GM19324 (cell line): ENCODE data around the gene SRGAP1.
"Not testable (repeated sequence)": the region's sequence is repeated elsewhere in the genome, so short reads cannot be mapped to it uniquely, and the experiment has no call there.

ENCODE experiments used
- ATAC-seq: cut with Tn5 transposase; IDR thresholded peaks from one replicate; pipeline ENCODE4 v1.9.1; 2021; ENCODE audit warnings: mild to moderate bottlenecking, moderate library complexity; ENCODE audit not compliant: unreplicated experiment, low FRiP score

Gene SRGAP1

DNA sequence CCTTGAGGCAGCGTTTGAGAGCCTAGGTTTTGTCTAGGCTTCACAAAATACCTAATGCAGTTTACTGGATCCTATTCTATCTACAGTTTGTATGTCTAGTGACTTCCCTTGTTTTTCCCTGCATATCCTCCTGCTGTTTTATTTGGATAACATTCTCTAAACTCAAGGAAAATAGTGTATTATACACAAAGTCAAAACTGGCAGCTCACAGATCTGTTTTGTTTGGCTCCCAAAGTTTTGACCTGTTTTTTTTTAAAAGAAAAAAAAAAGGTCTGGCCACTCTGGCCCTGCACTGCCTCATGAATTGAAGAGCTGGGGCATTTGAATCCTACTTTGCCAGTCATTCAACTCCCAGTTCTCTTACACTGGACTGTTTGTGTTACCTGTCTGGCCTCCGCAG lies 222.3 kb downstream of the SRGAP1 start:
- ATAC-seq: no peak

DNA sequence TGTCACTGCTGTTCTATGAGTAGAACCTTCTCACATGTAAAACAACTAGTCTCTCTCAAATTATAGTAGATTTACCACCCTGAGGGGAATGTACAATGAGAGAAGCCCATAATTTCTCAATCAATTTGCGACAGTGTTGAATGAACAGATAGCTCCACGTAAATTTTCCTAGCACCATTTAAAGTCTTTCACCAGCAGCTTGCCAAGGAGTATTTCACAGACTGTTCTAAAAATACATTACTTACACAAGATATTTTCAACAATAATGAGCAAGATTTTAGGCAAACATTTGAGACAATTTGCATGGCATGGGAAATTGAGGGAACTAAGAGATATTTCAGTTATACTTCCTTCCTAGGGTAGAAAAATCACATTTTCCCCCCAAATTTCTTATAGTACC lies 226.0 kb downstream of the SRGAP1 start:
- ATAC-seq: no peak

DNA sequence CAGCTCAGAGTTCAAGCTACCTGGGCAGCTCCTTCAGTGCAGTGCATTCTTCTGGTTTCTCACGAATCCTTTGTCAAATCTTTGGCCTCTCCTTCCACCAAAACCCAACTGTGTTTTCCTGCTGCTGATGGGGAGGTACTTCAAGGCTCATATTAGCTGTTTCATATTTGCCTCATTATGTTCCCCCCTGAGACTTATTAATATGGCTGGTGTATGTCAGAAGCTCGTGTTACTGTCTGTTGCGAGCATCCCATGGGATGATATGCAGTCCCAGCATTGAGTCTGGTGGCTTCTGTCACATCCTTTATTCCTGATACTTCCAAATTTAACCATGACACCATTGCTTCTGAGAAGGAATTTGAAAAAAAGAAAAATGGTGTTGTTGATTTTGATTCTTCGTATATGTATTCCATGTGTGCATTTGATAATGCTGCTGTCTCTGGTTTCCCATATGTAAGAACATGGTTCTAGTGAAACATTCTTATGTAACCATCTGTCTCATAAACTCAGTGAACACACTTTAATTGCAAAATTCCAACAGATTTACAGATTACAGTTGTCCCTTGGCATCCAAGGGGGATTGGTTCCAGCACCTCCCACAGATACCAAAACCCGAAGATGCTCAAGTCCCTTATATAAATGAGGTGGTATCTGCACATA lies 228.5 kb downstream of the SRGAP1 start:
- ATAC-seq: no peak

DNA sequence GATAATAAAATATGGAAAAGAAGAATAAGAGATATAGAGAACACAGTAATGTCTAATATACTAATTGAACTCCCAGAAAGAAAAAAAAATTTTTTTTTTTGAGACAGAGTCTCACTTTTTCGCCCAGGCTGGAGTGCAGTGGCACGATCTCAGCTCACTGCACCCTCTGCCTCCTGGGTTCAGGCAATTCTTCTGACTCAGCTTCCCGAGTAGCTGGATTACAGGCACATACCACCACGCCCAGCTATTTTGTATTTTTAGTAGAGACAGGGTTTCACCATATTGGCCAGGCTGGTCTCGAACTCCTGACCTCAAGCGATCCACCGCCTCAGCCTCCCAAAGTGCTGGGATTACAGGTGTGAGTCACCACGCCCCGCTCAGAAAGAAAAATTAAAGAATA lies 232.1 kb downstream of the SRGAP1 start:
- ATAC-seq: not testable (repeated sequence)

DNA sequence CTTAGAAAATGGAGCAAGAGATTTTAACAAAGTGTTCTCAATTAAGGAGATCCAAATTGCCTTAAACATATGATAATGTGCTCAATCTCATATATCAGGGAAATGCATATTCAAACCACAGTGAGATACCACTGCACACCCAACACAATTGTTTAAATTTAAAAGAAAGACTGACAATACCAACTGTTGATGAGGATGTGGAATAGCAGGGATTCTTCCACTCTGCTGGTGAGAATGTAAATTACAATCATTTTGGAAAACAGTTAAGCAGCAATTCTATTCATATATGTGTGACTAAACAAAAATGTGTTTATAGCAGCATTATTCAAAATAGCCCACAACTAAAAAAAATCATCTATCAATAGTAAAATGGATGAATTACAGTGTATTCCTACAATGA lies 233.4 kb downstream of the SRGAP1 start:
- no peak for ATAC-seq

DNA sequence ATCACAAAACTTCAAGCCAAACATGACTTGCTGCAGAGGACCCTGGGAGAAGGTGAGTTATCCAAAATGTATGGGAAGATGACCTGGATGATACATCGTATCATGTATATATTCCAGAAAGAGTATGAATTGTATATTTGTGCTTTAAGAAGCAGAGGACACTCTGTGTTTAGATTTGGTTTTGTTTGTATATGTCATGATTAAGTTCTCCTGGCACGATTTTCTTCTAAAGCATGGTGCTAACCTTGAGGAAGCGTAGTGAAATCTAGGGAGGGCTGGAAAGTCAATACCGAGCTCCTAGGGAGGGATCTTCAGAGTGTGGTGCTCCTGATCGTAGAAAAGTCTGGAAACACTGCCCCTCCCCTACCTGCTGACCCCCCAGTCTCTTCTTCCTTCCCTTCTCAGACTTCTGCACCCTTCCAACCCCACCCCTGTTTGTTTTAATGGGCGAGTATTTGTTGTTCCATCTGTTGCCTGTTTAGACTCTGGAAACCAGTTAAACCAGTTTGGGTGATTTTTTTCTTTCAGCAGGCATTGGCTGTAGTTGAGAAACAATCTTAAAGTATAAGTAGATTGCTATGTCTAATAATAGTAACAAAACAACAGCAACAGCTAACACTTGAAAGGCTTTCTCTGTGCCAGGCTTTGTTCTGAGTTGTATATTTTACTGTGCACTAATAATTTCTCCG lies 236.0 kb downstream of the SRGAP1 start:
- no peak for ATAC-seq

DNA sequence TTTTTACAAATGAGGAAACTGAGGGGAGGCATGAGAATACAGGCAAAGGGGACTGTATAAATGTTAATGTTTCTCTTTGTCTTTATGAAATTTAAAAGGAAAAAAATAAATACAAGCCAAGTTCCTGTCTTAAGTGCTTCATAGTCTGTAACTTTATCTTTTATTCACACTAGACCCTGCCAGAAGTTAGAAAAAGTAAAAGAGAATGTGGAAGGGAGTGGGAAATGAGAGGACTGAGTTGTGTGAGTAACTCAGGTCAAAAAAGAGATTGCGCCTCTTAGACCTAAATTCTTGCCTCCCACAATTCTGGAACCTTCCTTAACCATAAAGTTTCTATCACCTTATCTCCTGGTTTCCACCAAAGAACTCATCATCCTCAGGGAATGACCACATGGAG lies 236.5 kb downstream of the SRGAP1 start:
- no peak for ATAC-seq

DNA sequence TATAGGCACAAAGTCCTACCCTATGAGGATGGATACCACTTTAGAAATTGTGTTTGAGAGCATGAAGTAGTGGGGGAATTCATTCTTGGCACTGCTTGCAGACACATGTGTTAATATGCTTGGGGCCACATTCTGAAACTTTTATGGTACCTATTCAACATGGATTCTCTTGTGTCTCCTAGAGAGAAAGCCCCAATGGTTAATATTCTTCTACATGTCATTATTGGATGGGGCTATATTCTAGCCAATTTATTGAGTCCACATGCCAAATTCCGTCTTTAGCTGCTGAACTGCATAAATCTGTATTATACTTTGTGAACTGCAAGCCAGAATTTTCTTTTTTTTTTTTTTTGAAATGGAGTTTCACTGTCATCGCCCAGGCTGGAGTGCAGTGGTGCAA lies 237.6 kb downstream of the SRGAP1 start:
- no peak for ATAC-seq

DNA sequence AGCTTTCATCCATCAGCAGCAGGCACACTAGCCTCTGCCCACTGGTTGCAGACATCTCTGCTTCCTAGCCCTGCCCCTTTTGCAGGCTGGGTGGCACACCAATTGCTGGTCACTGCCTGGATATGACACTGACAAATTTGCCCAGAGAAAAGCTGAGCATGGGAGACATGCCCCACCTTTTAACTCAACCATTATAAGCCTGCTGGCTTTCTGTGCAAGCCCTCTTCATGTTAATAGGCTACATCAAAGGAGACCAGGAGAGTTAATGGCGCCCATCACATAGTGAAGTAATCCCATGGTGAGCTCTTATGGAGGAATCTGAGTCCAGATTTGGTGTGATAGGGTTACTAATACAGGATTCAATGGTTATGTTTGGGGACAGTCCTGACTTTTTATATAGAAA lies 238.4 kb downstream of the SRGAP1 start:
- ATAC-seq: no peak

DNA sequence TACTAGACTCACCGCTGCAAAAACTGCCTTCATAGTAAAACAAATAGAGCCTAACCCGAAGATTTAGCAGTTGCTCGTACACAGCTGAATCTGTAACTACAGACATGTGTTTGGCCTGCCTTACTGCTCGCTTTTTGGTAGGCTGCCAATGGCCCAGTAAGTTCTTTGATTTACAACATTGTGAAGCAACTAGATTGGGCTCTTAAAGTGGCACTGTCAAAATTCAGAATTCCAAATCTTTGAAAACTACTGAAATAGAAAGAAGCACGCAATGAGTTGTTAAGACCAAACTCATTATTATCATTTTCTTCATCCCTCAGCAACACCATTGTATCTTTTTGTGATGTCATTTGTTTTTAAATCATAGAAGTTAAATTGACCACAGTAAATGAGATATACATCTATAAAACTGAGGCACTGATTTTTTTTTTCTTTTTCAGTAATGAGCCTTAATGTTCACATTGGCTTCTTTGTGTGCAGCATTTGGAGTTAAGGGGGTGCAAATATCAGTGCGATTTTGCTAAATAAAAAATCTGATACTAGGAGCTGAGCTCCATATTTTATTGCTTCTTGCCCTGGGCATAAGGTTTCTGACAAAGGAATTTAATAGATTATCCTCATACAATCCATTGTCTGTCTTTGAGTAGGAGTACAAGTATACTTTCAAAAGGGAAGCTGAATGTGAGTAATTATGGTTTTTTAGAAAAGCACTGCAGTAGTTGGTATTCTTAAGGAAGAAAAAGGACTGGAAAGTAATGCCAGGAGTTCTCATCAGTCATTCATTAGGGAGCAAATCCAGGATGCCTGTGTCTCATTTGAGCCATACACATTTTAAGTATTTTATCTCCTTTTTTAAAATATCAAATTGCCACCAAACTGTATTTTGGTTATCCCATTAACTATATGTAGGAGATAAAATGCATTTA lies 239.0 kb downstream of the SRGAP1 start:
- no peak for ATAC-seq

DNA sequence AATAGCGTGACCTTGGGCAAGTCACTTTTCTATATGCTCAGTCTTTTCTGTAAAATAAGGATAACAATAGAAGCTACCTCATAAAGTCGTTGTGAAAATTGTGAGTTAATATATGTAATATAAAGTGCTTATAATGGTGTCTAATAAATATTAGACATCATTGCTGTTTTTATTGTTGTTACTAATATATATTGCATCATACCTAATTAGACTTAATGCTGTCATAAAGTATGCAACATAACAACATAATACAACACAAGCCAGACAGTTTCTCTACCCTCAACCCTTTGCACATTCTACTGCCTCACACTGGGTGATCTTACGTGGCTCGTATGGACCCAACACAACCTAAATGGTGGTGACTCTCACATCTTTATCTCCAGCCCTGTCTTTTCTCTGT lies 240.7 kb downstream of the SRGAP1 start:
- ATAC-seq: no peak

DNA sequence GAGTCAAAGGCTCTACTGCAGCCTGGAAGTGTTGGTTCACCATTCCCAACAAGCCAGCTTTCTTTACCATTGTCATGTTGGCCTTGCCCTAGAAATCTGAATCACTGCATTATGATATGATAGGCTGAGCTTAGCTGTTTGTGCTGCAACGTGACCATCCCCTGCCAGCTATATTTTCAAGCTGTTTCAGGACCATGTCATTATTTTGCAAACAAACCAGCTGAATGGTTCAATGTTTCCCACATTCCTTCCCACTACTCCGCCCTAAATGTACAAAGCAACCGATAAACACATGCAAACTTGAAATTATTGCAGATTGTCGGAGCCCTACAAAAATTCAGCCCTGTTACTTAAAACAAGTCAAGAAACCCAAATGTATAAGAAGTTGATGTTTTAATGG lies 241.5 kb downstream of the SRGAP1 start:
- no peak for ATAC-seq

DNA sequence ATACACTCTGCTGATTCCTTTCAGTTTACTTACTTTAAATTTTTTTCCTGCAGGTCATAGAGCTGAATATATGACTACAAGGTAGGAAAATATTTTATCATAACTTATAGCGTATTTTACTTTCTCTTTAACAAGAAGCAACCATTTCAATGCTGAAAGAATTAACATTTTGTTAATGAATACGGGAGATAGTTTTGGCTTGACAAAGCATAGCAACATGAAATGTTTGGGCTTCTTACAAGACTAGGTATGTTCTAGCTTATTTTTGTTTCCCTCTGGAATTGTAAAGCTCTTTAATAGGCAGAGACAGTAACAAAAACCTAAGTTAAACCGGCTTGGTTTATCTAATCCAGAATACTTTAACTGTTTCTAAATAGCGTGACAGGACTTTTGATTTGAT lies 242.4 kb downstream of the SRGAP1 start:
- no peak for ATAC-seq

DNA sequence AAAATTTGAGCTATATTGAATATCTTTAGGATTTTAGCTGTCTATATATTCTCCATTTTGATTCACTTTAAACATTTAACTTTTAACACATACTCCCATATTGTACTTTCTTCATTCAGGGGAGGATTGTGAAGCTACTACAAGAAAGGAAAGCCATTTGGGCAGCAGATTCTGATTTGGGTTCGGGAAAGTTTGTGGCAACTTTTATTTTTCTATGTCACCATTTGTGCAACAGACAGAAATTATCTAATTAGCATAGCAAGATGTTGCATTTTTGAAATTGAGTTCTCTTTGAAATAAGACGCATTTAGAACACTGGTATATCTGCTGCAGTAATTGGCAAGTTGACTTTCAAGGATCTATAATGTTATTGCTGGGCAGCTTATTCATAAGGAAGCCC lies 243.3 kb downstream of the SRGAP1 start:
- no peak for ATAC-seq

DNA sequence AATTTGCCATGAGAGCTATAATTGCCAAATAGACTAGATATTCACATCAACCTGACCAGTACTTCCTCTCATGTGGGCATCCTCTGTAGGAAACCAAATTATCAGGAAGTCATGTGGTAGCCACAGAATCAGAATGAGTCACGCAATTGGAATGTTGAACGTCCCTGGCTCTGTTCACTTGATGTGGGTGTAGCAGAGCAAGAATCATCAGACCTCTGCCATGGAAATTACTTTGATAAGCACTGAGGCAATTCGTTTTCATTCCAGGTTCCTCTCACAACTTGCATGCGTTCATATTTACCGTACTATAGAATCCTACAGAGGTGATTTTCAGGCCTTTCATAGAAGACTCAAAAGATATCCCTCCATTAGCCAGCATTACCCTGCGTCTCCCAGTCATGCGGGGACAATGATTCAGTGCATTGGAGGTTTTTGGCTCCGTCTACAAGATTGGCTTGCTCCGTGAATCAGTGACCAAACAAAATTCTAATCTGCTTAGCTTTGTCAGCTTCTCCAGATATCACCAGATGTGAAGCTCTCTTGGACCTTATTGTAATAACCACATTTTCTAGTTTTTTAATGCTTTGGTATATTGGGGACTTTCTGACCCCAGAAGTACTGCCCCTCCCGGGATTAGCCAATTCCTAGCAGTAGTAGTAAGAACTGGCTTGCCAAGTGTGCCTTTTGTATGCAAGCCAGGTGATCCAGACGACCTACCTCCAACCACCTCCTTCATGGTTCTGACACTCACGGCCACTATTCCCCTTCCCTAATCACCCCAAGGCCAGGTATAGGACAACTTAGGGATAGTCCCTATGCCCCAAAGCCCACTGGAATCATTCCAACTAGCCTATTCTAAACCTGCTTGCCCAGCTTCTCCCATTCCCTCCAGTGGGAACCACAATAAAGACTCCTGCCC lies 244.2 kb downstream of the SRGAP1 start:
- ATAC-seq: no peak

DNA sequence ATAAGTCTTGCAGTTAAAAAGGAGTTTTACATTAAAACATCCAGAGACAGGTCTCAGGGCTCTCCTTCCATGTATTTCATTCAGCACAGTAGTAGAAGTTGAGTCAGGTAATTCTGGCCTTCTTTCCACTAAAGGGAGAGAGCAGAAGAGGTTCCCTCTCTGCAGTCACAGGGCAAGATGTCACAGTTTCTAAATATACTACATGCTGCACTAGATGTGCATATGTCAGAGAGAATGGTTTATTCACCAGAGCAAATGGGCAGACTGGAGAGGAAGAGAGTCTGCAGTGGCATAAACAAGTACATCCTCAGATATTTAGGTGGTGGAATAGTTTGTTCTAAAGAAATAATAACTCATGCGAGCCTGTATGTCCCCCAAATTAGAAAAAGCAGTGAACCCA lies 245.5 kb downstream of the SRGAP1 start:
- ATAC-seq: no peak

DNA sequence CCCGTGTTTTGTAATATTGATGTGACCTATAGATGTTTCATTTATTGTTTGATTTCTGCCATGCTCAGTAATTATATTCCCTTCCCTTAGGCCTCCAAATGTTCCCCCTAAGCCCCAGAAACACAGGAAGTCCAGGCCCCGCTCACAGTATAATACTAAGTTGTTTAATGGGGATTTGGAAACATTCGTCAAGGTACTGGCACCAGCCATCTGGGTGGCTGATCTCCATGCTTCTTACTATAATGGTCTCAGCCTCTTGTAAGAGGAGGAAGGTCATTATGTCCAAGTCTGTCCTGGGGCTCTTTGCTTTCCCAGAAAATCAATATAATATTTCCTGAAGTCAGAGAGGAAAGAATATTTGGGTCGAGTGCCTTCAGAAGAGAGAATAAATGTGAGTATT lies 246.7 kb downstream of the SRGAP1 start:
- ATAC-seq: no peak

DNA sequence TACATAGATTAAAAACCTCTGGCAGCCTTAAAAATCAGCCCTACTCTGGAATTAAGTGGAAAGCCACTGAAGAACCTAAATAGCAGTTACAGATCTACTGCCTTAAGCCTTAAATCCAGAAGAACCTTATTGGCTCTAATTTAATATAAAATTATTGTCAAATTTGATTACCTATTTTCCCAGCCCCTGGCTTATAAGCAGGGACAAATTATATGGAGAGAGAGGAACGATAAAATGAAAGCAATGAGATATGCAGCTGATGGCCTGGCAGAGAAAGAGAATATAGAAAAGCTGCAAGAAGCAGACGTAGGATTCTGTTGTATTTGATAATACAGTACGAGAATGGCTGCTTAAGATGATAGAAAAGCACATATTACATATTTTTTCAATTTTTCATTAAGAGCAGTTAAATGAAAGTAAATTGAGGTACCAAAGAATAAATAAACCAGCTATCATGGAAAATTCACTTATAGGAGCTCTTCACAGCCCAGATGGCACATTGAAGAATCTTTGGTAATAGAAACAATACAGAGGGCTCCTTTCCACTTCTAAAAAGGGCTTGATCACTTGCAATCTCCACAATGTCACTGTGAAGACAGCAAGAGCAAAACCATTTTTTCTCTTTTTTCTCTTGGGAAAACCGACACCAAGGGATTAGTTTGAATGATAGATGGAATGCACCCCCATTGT lies 248.2 kb downstream of the SRGAP1 start:
- ATAC-seq: no peak

DNA sequence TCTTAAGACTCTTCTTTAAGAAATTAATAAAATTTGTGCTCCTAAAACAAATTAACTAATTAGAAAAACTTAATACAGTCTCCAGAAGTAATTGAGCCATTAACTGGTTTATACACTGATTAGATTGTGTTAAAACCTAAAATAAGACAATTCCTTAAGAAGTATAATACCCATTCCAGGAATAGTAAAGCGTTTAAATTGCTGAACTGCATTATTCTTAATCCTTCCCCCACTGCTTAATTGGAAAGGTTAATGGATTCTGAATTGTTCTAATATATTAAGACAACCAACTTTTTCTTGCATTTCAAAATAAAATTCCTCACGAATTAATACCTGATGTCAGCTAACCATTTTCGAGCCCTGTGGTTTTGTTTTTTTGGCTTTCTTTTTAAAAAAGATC lies 249.2 kb downstream of the SRGAP1 start:
- no peak for ATAC-seq
